ENCODE data around the gene WLS. TPM values are rescaled to one million over a fixed set of nuclear protein-coding genes. Genes with fewer than 3 reads are reported as not detected.
A peak's percentile ranks its signal among the peaks of the same experiment; 100 is the strongest.

The WLS gene
- total and polyA plus RNA-seq, 7 experiments from 2014 or later: 0.50 to 12.2 (median 0.62) TPM; not detected in 4

DNA sequence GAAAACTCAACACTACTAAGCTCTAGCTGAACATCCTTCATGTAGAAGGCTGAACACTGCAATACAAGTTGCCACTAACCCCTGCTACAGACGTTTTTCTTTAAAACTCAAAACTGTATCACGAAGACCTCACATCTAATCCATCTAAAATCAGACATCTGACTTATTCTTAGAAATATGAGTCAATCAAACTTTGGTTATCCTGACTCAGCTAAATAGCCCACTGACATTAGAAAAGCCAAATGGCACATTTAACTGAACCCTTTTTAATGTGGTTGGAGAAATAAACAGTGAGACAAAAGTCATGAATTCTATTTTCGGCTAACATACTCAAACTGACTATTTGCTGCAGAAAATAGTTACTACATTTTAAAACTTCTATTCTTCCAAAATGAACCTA lies 35.6 kb downstream of the WLS start:
- POLR2A ChIA-PET: no interaction called here
- H3K9me3 Mint-ChIP-seq: no peaks in the 10 kb centered on the region

DNA sequence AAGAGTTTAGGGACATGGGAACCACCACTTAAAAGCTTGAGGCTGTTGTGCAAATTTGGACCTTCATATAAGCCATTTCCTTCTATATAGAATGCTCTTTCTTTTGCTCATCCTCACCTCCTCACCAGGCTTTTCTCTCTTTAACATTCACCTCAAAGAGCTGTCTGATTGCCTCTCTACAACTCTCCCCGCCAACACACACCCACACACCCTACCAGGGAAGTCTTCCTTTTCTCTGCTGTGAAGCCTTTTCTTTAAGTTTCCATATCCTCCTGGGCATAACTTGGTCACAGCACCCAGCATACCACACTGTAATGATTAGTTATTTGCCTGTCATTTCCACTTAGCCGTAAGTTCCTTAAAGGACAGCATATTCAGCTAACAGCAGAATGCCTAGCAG lies 40.6 kb downstream of the WLS start:
- POLR2A ChIA-PET: no interaction called here
- CTCF ChIA-PET: no interaction called here

More for the DNA sequence above, 35.6 kb downstream of the WLS start:
- no peak overlapping the region for H3K27ac ChIP-seq (ENCODE audit: low read depth, low read length)
- no peak overlapping the region for H3K27ac Mint-ChIP-seq
- H3K27me3 ChIP-seq (ENCODE audit: control insufficient read depth in 2 of 2, insufficient read depth in 2 of 2, low read length in 2 of 2): no peaks in the 10 kb centered on the region
- intact Hi-C loops (cut with micrococcal nuclease): no loop called here
- H3K36me3 ChIP-seq (ENCODE audit: control insufficient read depth in 2 of 3, insufficient read depth in 3 of 3, low read length in 3 of 3): no peaks in the 10 kb centered on the region
- H3K4me1 ChIP-seq (ENCODE audit: control insufficient read depth in 2 of 2, insufficient read depth in 2 of 2, low read length in 2 of 2): no peaks in the 10 kb centered on the region
- peaks cover 0 to 2% (median 0%) of the 10 kb centered on the region in 7 donors for H3K4me1 Mint-ChIP-seq
- DNase-seq (no peak), ATAC-seq (no peak)
- H3K27me3 Mint-ChIP-seq: peaks cover 0 to 4% (median 0%) of the 10 kb centered on the region in 5 donors
- CTCF ChIA-PET: no interaction called here
- H3K36me3 Mint-ChIP-seq: no peaks in the 10 kb centered on the region
- H3K4me3 Mint-ChIP-seq: no peak overlapping the region
- no peaks in the 10 kb centered on the region for H3K9me3 ChIP-seq (ENCODE audit: control insufficient read depth in 2 of 3, low read length in 3 of 3)
- H3K4me3 ChIP-seq (ENCODE audit: low read length): no peak overlapping the region

DNA sequence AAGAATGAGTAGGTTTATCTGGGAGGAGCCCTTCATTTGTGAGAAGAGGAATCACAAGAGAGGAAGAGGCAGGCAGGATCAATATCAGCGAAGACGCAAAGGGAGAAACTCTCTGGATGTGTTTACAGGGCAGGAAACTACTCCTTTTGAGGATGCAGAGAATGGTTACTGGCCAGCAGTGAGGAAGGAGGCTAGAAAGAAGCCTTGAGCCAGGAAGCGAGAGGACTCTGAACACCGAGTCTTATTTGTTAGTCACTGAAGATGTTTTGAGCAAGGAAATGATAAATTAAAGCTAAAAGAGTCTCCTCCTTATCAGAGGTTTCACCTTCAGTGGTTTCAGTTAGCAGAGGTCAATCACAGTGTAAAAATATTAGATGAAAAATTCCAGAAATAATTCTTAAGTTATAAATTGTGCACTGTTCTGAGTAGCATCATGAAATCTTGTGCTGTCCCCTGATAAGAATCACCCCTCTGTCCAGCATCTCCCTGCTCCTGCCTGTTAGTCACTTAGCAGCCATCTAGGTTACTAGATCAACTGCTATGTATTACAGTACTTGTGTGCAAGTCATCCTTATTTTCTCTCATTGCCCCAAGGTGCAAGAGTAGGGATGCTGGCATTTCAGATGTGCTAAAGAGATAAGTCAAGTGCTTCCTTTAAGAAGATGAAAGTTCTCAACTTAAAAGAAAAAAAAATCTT lies 43.5 kb downstream of the WLS start:
- Mint-ChIP-seq H3K27me3 (peaks cover 0 to 13% (median 5%) of the 10 kb centered on the region in 5 donors), H3K27ac (no peak overlapping the region), H3K36me3 (no peaks in the 10 kb centered on the region), H3K9me3 (peaks cover 0 to 5% (median 0%) of the 10 kb centered on the region in 11 donors), H3K4me1 (peaks cover 0 to 3% (median 0%) of the 10 kb centered on the region in 7 donors), H3K4me3 (no peak overlapping the region)
- no peaks in the 10 kb centered on the region for H3K9me3 ChIP-seq (ENCODE audit: control insufficient read depth in 2 of 3, low read length in 3 of 3)
- H3K27ac ChIP-seq (ENCODE audit: low read depth, low read length): no peak overlapping the region
- no peak for ATAC-seq
- POLR2A ChIA-PET: no interaction called here
- H3K4me3 ChIP-seq (ENCODE audit: low read length): no peak overlapping the region
- H3K27me3 ChIP-seq (ENCODE audit: control insufficient read depth in 2 of 2, insufficient read depth in 2 of 2, low read length in 2 of 2): no peaks in the 10 kb centered on the region
- H3K36me3 ChIP-seq (ENCODE audit: control insufficient read depth in 2 of 3, insufficient read depth in 3 of 3, low read length in 3 of 3): no peaks in the 10 kb centered on the region
- H3K4me1 ChIP-seq (ENCODE audit: control insufficient read depth in 2 of 2, insufficient read depth in 2 of 2, low read length in 2 of 2): no peaks in the 10 kb centered on the region
- CTCF ChIA-PET: no interaction called here
- intact Hi-C loops (cut with micrococcal nuclease): no loop called here
- no peak for DNase-seq

More for the DNA sequence above, 40.6 kb downstream of the WLS start:
- DNase-seq (no peak), ATAC-seq (no peak)
- Mint-ChIP-seq H3K27ac (no peak overlapping the region), H3K4me1 (peaks cover 0 to 3% (median 0%) of the 10 kb centered on the region in 7 donors), H3K36me3 (no peaks in the 10 kb centered on the region), H3K9me3 (peaks cover 0 to 5% (median 0%) of the 10 kb centered on the region in 11 donors), H3K27me3 (peaks cover 0 to 4% (median 0%) of the 10 kb centered on the region in 5 donors), H3K4me3 (no peak overlapping the region)
- Histone ChIP-seq H3K4me3 (ENCODE audit: low read length) (no peak overlapping the region), H3K9me3 (ENCODE audit: control insufficient read depth in 2 of 3, low read length in 3 of 3) (no peaks in the 10 kb centered on the region), H3K27me3 (ENCODE audit: control insufficient read depth in 2 of 2, insufficient read depth in 2 of 2, low read length in 2 of 2) (no peaks in the 10 kb centered on the region), H3K36me3 (ENCODE audit: control insufficient read depth in 2 of 3, insufficient read depth in 3 of 3, low read length in 3 of 3) (no peaks in the 10 kb centered on the region), H3K27ac (ENCODE audit: low read depth, low read length) (no peak overlapping the region), H3K4me1 (ENCODE audit: control insufficient read depth in 2 of 2, insufficient read depth in 2 of 2, low read length in 2 of 2) (no peaks in the 10 kb centered on the region)
- intact Hi-C loops (cut with micrococcal nuclease): no loop called here

DNA sequence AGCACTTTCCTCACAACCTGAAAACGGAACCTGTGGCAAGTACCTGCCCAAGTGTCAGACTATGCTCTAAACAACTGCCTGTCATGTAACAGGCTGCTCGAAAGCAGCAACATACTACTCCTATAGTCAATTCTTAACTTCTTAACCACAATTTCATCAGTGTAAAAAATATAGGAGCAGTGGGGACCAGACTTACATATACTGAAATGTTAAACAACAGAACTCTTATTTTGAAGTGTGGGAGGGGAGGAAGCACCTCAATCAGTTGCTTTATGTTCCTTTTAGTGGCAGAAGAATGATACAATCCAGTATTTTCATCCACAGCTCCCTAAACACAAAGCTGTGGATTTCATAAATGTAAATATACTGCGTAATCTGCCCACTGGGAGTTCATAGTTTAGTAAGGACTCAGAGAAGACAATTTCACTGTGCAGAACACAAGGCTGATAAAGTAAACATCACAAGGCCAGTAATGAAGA lies 44.2 kb downstream of the WLS start:
- no peak overlapping the region for H3K4me3 Mint-ChIP-seq
- no peak for ATAC-seq
- Histone ChIP-seq H3K4me3 (ENCODE audit: low read length) (no peak overlapping the region), H3K4me1 (ENCODE audit: control insufficient read depth in 2 of 2, insufficient read depth in 2 of 2, low read length in 2 of 2) (no peaks in the 10 kb centered on the region), H3K9me3 (ENCODE audit: control insufficient read depth in 2 of 3, low read length in 3 of 3) (no peaks in the 10 kb centered on the region), H3K27ac (ENCODE audit: low read depth, low read length) (no peak overlapping the region), H3K27me3 (ENCODE audit: control insufficient read depth in 2 of 2, insufficient read depth in 2 of 2, low read length in 2 of 2) (no peaks in the 10 kb centered on the region), H3K36me3 (ENCODE audit: control insufficient read depth in 2 of 3, insufficient read depth in 3 of 3, low read length in 3 of 3) (no peaks in the 10 kb centered on the region)
- no peak for DNase-seq
- H3K27ac Mint-ChIP-seq: no peak overlapping the region
- ChIA-PET POLR2A (no interaction called here), CTCF (no interaction called here)
- H3K36me3 Mint-ChIP-seq: no peaks in the 10 kb centered on the region
- peaks cover 0 to 3% (median 0%) of the 10 kb centered on the region in 7 donors for H3K4me1 Mint-ChIP-seq
- intact Hi-C loops (cut with micrococcal nuclease): no loop called here
- peaks cover 0 to 5% (median 0%) of the 10 kb centered on the region in 11 donors for H3K9me3 Mint-ChIP-seq
- peaks cover 0 to 13% (median 5%) of the 10 kb centered on the region in 5 donors for H3K27me3 Mint-ChIP-seq

DNA sequence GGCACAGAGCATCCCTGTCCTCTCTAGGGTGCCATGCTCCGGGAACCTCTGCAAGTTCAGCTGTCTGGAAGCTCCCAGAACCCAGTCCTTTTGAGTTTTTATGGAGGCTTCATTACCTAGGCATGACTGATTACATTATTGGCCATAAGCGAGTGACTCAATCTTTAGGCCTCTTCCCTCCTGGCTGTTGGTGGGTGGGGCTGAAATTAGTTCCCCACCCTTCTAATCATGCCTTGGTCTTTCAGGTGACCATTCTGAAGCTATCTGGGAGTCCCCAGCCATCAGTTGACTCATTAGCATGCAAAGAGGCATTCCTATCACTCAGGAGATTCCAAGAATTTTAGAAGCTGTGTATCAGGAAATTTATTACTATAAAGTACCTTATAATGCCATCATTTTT lies 46.6 kb downstream of the WLS start:
- Mint-ChIP-seq H3K4me3 (no peak overlapping the region), H3K4me1 (peaks cover 0 to 2% (median 0%) of the 10 kb centered on the region in 7 donors), H3K27me3 (peaks cover 0 to 16% (median 5%) of the 10 kb centered on the region in 5 donors), H3K27ac (peak overlapping the region in 1 of 9 donors; percentile 33), H3K36me3 (no peaks in the 10 kb centered on the region), H3K9me3 (peaks cover 0 to 5% (median 0%) of the 10 kb centered on the region in 11 donors)
- Histone ChIP-seq H3K27ac (ENCODE audit: low read depth, low read length) (no peak overlapping the region), H3K9me3 (ENCODE audit: control insufficient read depth in 2 of 3, low read length in 3 of 3) (no peaks in the 10 kb centered on the region), H3K4me1 (ENCODE audit: control insufficient read depth in 2 of 2, insufficient read depth in 2 of 2, low read length in 2 of 2) (no peaks in the 10 kb centered on the region), H3K36me3 (ENCODE audit: control insufficient read depth in 2 of 3, insufficient read depth in 3 of 3, low read length in 3 of 3) (no peaks in the 10 kb centered on the region), H3K4me3 (ENCODE audit: low read length) (no peak overlapping the region), H3K27me3 (ENCODE audit: control insufficient read depth in 2 of 2, insufficient read depth in 2 of 2, low read length in 2 of 2) (no peaks in the 10 kb centered on the region)
- ChIA-PET POLR2A (no interaction called here), CTCF (interaction anchor here (0.7 kb wide), 1 partner anchor 120 kb away, joined by 3 read pairs; no protein-coding TSS in a partner anchor)
- intact Hi-C loops (cut with micrococcal nuclease): no loop called here
- DNase-seq: no peak
- ATAC-seq: no peak

DNA sequence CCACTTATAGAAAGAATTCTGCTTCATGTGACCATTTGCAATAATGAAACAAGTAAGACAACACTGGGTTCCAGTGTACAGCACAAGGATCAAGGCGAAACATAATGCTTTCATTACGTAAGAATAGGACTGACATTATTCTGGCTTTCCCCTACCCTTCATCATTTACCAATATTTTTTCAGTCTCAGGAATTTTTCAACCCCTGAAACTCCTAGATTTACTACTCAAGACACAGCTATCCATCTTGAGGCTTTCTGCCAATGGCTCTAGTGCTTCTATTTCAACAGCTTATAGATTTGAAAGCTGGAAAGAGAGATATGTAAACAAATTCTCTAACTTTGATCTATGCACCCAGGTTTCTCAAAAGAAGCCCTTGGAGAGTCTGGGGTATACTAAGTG lies 48.4 kb downstream of the WLS start:
- H3K4me1 ChIP-seq (ENCODE audit: control insufficient read depth in 2 of 2, insufficient read depth in 2 of 2, low read length in 2 of 2): no peaks in the 10 kb centered on the region
- Mint-ChIP-seq H3K27me3 (peaks cover 0 to 19% (median 5%) of the 10 kb centered on the region in 5 donors), H3K9me3 (peaks cover 0 to 4% (median 0%) of the 10 kb centered on the region in 11 donors), H3K4me1 (peaks cover 0 to 3% (median 0%) of the 10 kb centered on the region in 7 donors), H3K27ac (no peak overlapping the region), H3K36me3 (peaks cover 0 to under 1% (median 0%) of the 10 kb centered on the region in 5 donors), H3K4me3 (no peak overlapping the region)
- POLR2A ChIA-PET: no interaction called here
- no peaks in the 10 kb centered on the region for H3K36me3 ChIP-seq (ENCODE audit: control insufficient read depth in 2 of 3, insufficient read depth in 3 of 3, low read length in 3 of 3)
- no peaks in the 10 kb centered on the region for H3K9me3 ChIP-seq (ENCODE audit: control insufficient read depth in 2 of 3, low read length in 3 of 3)
- intact Hi-C loops (cut with micrococcal nuclease): no loop called here
- CTCF ChIA-PET: no interaction called here
- DNase-seq (no peak), ATAC-seq (no peak)
- H3K27me3 ChIP-seq (ENCODE audit: control insufficient read depth in 2 of 2, insufficient read depth in 2 of 2, low read length in 2 of 2): no peaks in the 10 kb centered on the region
- no peak overlapping the region for H3K4me3 ChIP-seq (ENCODE audit: low read length)
- no peak overlapping the region for H3K27ac ChIP-seq (ENCODE audit: low read depth, low read length)

DNA sequence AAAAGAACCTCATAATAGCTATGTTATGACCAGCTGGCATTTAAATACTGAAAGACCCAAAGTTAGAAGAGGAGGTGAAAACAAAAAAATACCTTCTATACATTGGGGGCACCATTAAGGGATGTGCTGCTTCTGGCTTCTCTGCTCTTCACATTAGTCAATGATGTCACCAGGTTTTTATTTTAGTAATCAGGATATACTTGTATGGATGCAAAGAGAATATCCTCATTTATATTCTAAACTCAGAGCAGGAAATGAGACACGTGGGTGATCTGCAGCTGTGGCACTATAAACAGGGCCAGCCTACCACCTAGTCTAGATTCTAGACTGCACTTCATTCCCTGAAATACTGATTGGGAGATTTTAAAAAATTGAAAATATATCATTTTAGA lies 51.2 kb downstream of the WLS start:
- no peaks in the 10 kb centered on the region for H3K36me3 ChIP-seq (ENCODE audit: control insufficient read depth in 2 of 3, insufficient read depth in 3 of 3, low read length in 3 of 3)
- Mint-ChIP-seq H3K27me3 (peaks cover 0 to 26% (median 5%) of the 10 kb centered on the region in 5 donors), H3K4me3 (no peak overlapping the region), H3K27ac (no peak overlapping the region), H3K4me1 (peaks cover 0 to 5% (median 0%) of the 10 kb centered on the region in 7 donors), H3K36me3 (peaks cover 0 to 1% (median 0%) of the 10 kb centered on the region in 5 donors), H3K9me3 (peaks cover 0 to 4% (median 2%) of the 10 kb centered on the region in 11 donors)
- no peaks in the 10 kb centered on the region for H3K4me1 ChIP-seq (ENCODE audit: control insufficient read depth in 2 of 2, insufficient read depth in 2 of 2, low read length in 2 of 2)
- no peak overlapping the region for H3K4me3 ChIP-seq (ENCODE audit: low read length)
- ChIA-PET CTCF (no interaction called here), POLR2A (no interaction called here)
- H3K27ac ChIP-seq (ENCODE audit: low read depth, low read length): no peak overlapping the region
- intact Hi-C loops (cut with micrococcal nuclease): no loop called here
- DNase-seq (no peak), ATAC-seq (no peak)
- no peaks in the 10 kb centered on the region for H3K27me3 ChIP-seq (ENCODE audit: control insufficient read depth in 2 of 2, insufficient read depth in 2 of 2, low read length in 2 of 2)
- H3K9me3 ChIP-seq (ENCODE audit: control insufficient read depth in 2 of 3, low read length in 3 of 3): no peaks in the 10 kb centered on the region
